ENCODE measurements around the gene ACOX2. TPM values are rescaled to one million over a fixed set of nuclear protein-coding genes. Genes with fewer than 3 reads are reported as not detected.

Gene ACOX2
- total and polyA plus RNA-seq, 2 of the 13 experiments (the other 11 are each of a cell fraction or from before 2014, with no cell fraction given): 42.6 to 98.5 TPM

- TF ChIP-seq, protein P1, sequence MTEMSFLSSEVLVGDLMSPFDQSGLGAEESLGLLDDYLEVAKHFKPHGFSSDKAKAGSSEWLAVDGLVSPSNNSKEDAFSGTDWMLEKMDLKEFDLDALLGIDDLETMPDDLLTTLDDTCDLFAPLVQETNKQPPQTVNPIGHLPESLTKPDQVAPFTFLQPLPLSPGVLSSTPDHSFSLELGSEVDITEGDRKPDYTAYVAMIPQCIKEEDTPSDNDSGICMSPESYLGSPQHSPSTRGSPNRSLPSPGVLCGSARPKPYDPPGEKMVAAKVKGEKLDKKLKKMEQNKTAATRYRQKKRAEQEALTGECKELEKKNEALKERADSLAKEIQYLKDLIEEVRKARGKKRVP (CRISPR knock-in tag; IDR thresholded peaks at IDR 0.05): no peak
- TF ChIP-seq ZNF280D (CRISPR knock-in tag; IDR thresholded peaks at IDR 0.05): no peak
- TF ChIP-seq, protein P2, sequence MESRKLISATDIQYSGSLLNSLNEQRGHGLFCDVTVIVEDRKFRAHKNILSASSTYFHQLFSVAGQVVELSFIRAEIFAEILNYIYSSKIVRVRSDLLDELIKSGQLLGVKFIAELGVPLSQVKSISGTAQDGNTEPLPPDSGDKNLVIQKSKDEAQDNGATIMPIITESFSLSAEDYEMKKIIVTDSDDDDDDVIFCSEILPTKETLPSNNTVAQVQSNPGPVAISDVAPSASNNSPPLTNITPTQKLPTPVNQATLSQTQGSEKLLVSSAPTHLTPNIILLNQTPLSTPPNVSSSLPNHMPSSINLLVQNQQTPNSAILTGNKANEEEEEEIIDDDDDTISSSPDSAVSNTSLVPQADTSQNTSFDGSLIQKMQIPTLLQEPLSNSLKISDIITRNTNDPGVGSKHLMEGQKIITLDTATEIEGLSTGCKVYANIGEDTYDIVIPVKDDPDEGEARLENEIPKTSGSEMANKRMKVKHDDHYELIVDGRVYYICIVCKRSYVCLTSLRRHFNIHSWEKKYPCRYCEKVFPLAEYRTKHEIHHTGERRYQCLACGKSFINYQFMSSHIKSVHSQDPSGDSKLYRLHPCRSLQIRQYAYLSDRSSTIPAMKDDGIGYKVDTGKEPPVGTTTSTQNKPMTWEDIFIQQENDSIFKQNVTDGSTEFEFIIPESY (CRISPR knock-in tag; IDR thresholded peaks at IDR 0.05): peak; percentile 58; the same call in 1 of the 2 replicates
- TF ChIP-seq NRL (CRISPR knock-in tag; IDR thresholded peaks at IDR 0.05; ENCODE audit: borderline replicate concordance): no peak
- TF ChIP-seq NFAT5 (CRISPR knock-in tag; IDR thresholded peaks at IDR 0.05): no peak
- TF ChIP-seq SRY (CRISPR knock-in tag; IDR thresholded peaks at IDR 0.05): 0 out of 2 replicates have a peak, but pooled peaks have one; percentile 62
- peak; percentile 62; the same call in 1 of the 2 replicates for TF ChIP-seq ZNF772 (CRISPR knock-in tag; IDR thresholded peaks at IDR 0.05)
- 0 out of 3 replicates have a peak, but pooled peaks have one; percentile 8 for TF ChIP-seq MXI1 (IDR thresholded peaks at IDR 0.05; ENCODE audit: borderline replicate concordance, low read depth, low read length)
- TF ChIP-seq ZNF234 (CRISPR knock-in tag; conservative IDR thresholded peaks at IDR 0.05): no peak
- no peak for TF ChIP-seq DNMT3B (CRISPR knock-in tag; conservative IDR thresholded peaks at IDR 0.05)
- TF ChIP-seq SMC3 (IDR thresholded peaks at IDR 0.05; ENCODE audit: low read length): peak; percentile 84
- TF ChIP-seq MTA1 (CRISPR knock-in tag; IDR thresholded peaks at IDR 0.05; ENCODE audit: borderline replicate concordance): 0 out of 2 replicates have a peak, but pooled peaks have one; percentile 64
- TF ChIP-seq, protein P3, sequence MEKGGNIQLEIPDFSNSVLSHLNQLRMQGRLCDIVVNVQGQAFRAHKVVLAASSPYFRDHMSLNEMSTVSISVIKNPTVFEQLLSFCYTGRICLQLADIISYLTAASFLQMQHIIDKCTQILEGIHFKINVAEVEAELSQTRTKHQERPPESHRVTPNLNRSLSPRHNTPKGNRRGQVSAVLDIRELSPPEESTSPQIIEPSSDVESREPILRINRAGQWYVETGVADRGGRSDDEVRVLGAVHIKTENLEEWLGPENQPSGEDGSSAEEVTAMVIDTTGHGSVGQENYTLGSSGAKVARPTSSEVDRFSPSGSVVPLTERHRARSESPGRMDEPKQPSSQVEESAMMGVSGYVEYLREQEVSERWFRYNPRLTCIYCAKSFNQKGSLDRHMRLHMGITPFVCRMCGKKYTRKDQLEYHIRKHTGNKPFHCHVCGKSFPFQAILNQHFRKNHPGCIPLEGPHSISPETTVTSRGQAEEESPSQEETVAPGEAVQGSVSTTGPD (CRISPR knock-in tag; IDR thresholded peaks at IDR 0.05): no peak
- TF ChIP-seq ZMYM3 (CRISPR knock-in tag; IDR thresholded peaks at IDR 0.05): 0 out of 2 replicates have a peak, but pooled peaks have one; percentile 12
- no peak for TF ChIP-seq ZNF550 (CRISPR knock-in tag; IDR thresholded peaks at IDR 0.05; ENCODE audit: borderline replicate concordance)
Observed at GRCh38 chr3:58532794-58533220, 4.2 kb downstream of the ACOX2 start (continued).
